H1 (cell line): ENCODE results near the gene FRMD4B.

ENCODE experiments used
- ATF2 ChIP-seq: IDR thresholded peaks from 2 replicates; pipeline ENCODE4 v1.6.1; 2012; ENCODE audit warnings: low read length, inconsistent platforms
- CHD2 ChIP-seq: IDR thresholded peaks from 2 replicates; pipeline ENCODE4 v1.6.1; 2012; ENCODE audit warnings: low read length, improper control_type of control experiment
- CTCF ChIP-seq, 3 experiments: IDR thresholded peaks; 1 replicate in 2 of 3; 2 replicates in 1 of 3; pipeline versions ENCODE4 v1.5.1 to v1.6.1; 2011; ENCODE audit warnings: low read length in 3 of 3, mild to moderate bottlenecking in 3 of 3, inconsistent platforms in 2 of 3, low read depth in 1 of 3, moderate library complexity in 1 of 3; ENCODE audit not compliant: insufficient read depth in 1 of 3; ENCODE audit errors: control extremely low read depth in 1 of 3
- HDAC6 ChIP-seq: IDR thresholded peaks from one replicate; pipeline ENCODE4 v1.7.1; 2012; ENCODE audit warnings: low read depth, mild to moderate bottlenecking, inconsistent platforms, low read length, moderate library complexity
- NRF1 ChIP-seq: IDR thresholded peaks from 2 replicates; pipeline ENCODE4 v1.6.1; 2011; ENCODE audit warnings: mild to moderate bottlenecking, low read depth, low read length, improper control_type of control experiment
- SP2 ChIP-seq: IDR thresholded peaks from 2 replicates; pipeline ENCODE4 v1.6.1; 2012; ENCODE audit warnings: mild to moderate bottlenecking, low read length, inconsistent platforms

GRCh38 chr3:69240651-69241568, 145.0 kb downstream of the FRMD4B start:
- TF ChIP-seq CHD2: no peak
- TF ChIP-seq CTCF (IDR thresholded peaks at IDR 0.05; ENCODE audit: control extremely low read depth in 1 of 3, insufficient read depth in 1 of 3, low read depth in 1 of 3, low read length in 3 of 3): no peak
- no peak for TF ChIP-seq HDAC6
- TF ChIP-seq SP2: no peak
- no peak for TF ChIP-seq NRF1
- TF ChIP-seq ATF2: no peak
